OCI-M2 (cell line): ENCODE results near the gene LHPP.

Experiments used
- DNase-seq: peaks from one replicate; lab custom pipeline; 2025; ENCODE audit not compliant: unreplicated experiment; lab: John Stamatoyannopoulos, UW

LHPP gene

GRCh38 chr10:124551755-124552154 is 90.1 kb downstream of the LHPP start:
- DNase-seq, result no peak

- DNase-seq, result no peak
These were observed 91.2 kb downstream of the LHPP start for GRCh38 chr10:124552691-124553276.

- no peak for DNase-seq
These were observed 92.6 kb downstream of the LHPP start for GRCh38 chr10:124554085-124554858.

GRCh38 chr10:124557167-124557566 is 95.5 kb downstream of the LHPP start:
- no peak for DNase-seq

- no peak for DNase-seq
These were observed 96.2 kb downstream of the LHPP start for GRCh38 chr10:124557648-124558338.

- no peak for DNase-seq
These were observed 97.0 kb downstream of the LHPP start for GRCh38 chr10:124558339-124559321.

GRCh38 chr10:124559372-124560132 is 97.9 kb downstream of the LHPP start:
- no peak for DNase-seq

- DNase-seq, result no peak
These were observed 98.9 kb downstream of the LHPP start for GRCh38 chr10:124560377-124561105.

- no peak for DNase-seq
These were observed 99.6 kb downstream of the LHPP start for GRCh38 chr10:124561206-124561605.

GRCh38 chr10:124562425-124563060 is 100.9 kb downstream of the LHPP start:
- DNase-seq, result no peak

GRCh38 chr10:124563320-124564040 is 101.9 kb downstream of the LHPP start:
- no peak for DNase-seq

GRCh38 chr10:124564881-124565280 is 103.3 kb downstream of the LHPP start:
- DNase-seq, result no peak

- DNase-seq, result no peak
These were observed 104.1 kb downstream of the LHPP start for GRCh38 chr10:124565565-124566221.

- no peak for DNase-seq
These were observed 104.7 kb downstream of the LHPP start for GRCh38 chr10:124566222-124566888.

- DNase-seq, result no peak
These were observed 105.6 kb downstream of the LHPP start for GRCh38 chr10:124566981-124567835.

- no peak for DNase-seq
These were observed 106.7 kb downstream of the LHPP start for GRCh38 chr10:124568339-124568738.
